Activated naive CD8-positive, alpha-beta T cell treated with anti-CD3 and anti-CD28 coated beads for 36 hours (primary cell): ENCODE measurements around the gene IQGAP2. TPM values are rescaled to one million over a fixed set of nuclear protein-coding genes. Genes with fewer than 3 reads are reported as not detected.

ENCODE experiments used
- DNase-seq: peaks from one replicate; pipeline ENCODE4 v3.0.0; 2021
- H3K27ac Mint-ChIP-seq: one replicate; pipeline ENCODE4 v1.8.0; 2022; ENCODE audit warnings: mild to moderate bottlenecking, moderate library complexity, mixed read lengths
- H3K27me3 Mint-ChIP-seq: one replicate; pipeline ENCODE4 v1.8.0; 2022; ENCODE audit warnings: mild to moderate bottlenecking, mixed read lengths
- H3K36me3 Mint-ChIP-seq: one replicate; pipeline ENCODE4 v1.8.0; 2021; ENCODE audit warnings: mild to moderate bottlenecking, mixed read lengths
- H3K4me1 Mint-ChIP-seq: one replicate; pipeline ENCODE4 v1.8.0; 2021; ENCODE audit warnings: mixed read lengths
- H3K4me3 Mint-ChIP-seq: one replicate; pipeline ENCODE4 v1.8.0; 2022; ENCODE audit warnings: mild to moderate bottlenecking, moderate library complexity, mixed read lengths
- H3K9me3 Mint-ChIP-seq: one replicate; pipeline ENCODE4 v1.8.0; 2022; ENCODE audit warnings: mixed read lengths
- total RNA-seq, 2 experiments: library from RNA; stranded (reverse); gene quantifications; one replicate each; pipeline ENCODE4 v1.2.3, GENCODE V29; 2021

The IQGAP2 gene
- total RNA-seq, 2 experiments from 2014 or later, result 30.3 to 30.6 TPM

GRCh38 chr5:76625087-76625815, 222.2 kb downstream of the IQGAP2 start:
- no peak for DNase-seq
- Mint-ChIP-seq H3K36me3 (peaks cover 15% of the 10 kb centered on the region), H3K4me3 (no peak overlapping the region), H3K27ac (no peak overlapping the region), H3K9me3 (no peaks in the 10 kb centered on the region), H3K4me1 (peaks cover 24% of the 10 kb centered on the region), H3K27me3 (no peaks in the 10 kb centered on the region)

GRCh38 chr5:76626738-76627137, 223.7 kb downstream of the IQGAP2 start:
- H3K27ac Mint-ChIP-seq, result no peak overlapping the region
- H3K9me3 Mint-ChIP-seq, result no peaks in the 10 kb centered on the region
- no peaks in the 10 kb centered on the region for H3K27me3 Mint-ChIP-seq
- no peak for DNase-seq
- no peak overlapping the region for H3K4me3 Mint-ChIP-seq
- peaks cover 18% of the 10 kb centered on the region for H3K36me3 Mint-ChIP-seq
- peaks cover 24% of the 10 kb centered on the region for H3K4me1 Mint-ChIP-seq

DNA sequence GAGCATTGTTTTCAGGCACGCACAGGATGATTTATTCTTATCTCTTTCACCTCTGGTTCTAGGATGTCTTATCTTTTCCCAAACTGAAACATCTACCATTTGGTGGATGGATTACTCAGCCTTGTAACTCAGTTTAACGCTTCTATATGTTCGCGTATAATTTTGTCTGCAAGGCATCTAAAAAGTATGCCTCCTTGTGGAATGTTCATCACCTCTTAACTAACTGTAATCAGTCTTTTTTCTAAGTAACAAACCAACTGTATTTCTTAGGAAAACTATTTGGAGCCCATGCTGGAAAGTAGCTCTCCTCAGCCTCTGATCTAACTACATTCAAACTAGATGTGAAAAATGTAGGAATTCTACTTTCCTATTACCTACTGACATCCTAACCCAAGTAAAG, 231.6 kb downstream of the IQGAP2 start:
- no peak overlapping the region for H3K27ac Mint-ChIP-seq
- peaks cover 14% of the 10 kb centered on the region for H3K36me3 Mint-ChIP-seq
- peaks cover 8% of the 10 kb centered on the region for H3K4me1 Mint-ChIP-seq

DNA sequence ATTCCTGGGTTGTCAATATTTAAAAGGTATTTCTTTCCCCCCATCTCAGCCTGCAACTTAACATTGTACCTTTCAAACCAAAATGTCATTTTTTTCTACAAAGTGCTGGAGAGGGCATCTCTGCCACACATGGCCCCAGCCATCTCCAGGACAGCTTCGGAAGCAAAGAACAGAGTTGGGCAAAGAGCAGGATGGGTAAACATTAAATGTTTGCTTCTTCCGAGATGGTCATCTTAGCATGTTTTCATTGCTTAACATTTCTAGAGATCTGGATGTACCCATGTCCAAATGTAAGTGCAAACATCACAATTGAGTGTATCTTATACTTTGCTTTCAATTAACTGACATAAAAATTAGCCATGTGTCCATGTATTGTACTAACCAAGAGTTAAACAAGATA, 234.4 kb downstream of the IQGAP2 start:
- peaks cover 8% of the 10 kb centered on the region for H3K4me1 Mint-ChIP-seq
- H3K27ac Mint-ChIP-seq, result no peak overlapping the region

More for the DNA sequence above, 231.6 kb downstream of the IQGAP2 start:
- Mint-ChIP-seq H3K4me3 (no peak overlapping the region), H3K27me3 (no peaks in the 10 kb centered on the region), H3K9me3 (no peaks in the 10 kb centered on the region)
- no peak for DNase-seq

DNA sequence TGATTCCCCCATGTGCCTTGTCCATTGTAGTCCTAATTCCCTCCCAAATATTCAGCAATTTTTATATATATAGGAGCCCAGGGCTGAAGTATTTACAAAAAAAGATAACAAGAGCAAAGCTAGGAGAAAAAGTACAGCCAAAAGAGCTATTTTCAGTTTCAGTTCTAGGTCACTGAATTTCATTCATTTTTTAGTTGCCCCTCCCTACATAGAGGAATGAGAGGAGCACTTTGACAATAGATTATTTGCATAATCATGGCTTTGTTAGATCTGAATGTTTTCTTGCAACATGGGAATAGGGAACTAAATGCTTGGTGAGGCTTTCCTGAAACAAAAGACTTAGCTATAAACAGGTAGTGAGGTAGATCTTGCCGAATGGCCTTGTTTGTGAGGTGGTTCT, 235.4 kb downstream of the IQGAP2 start:
- Mint-ChIP-seq H3K4me3 (no peak overlapping the region), H3K36me3 (peaks cover 10% of the 10 kb centered on the region), H3K4me1 (peaks cover 8% of the 10 kb centered on the region), H3K27ac (peak overlapping the region; percentile 50), H3K9me3 (no peaks in the 10 kb centered on the region), H3K27me3 (no peaks in the 10 kb centered on the region)
- no peak for DNase-seq

More for the DNA sequence above, 234.4 kb downstream of the IQGAP2 start:
- DNase-seq, result no peak
- Mint-ChIP-seq H3K36me3 (peaks cover 14% of the 10 kb centered on the region), H3K27me3 (no peaks in the 10 kb centered on the region), H3K4me3 (no peak overlapping the region), H3K9me3 (no peaks in the 10 kb centered on the region)

GRCh38 chr5:76641514-76642120, 238.5 kb downstream of the IQGAP2 start:
- peaks cover 8% of the 10 kb centered on the region for H3K4me1 Mint-ChIP-seq
- peak; percentile 45 for DNase-seq
- no peaks in the 10 kb centered on the region for H3K27me3 Mint-ChIP-seq
- H3K4me3 Mint-ChIP-seq, result no peak overlapping the region
- no peak overlapping the region for H3K27ac Mint-ChIP-seq
- peaks cover 2% of the 10 kb centered on the region for H3K9me3 Mint-ChIP-seq
- peaks cover 21% of the 10 kb centered on the region for H3K36me3 Mint-ChIP-seq

- Mint-ChIP-seq H3K27me3 (no peaks in the 10 kb centered on the region), H3K27ac (no peak overlapping the region), H3K9me3 (peaks cover 2% of the 10 kb centered on the region), H3K36me3 (peaks cover 23% of the 10 kb centered on the region), H3K4me1 (peaks cover 8% of the 10 kb centered on the region), H3K4me3 (no peak overlapping the region)
- no peak for DNase-seq
Measured at GRCh38 chr5:76642390-76643040, 239.4 kb downstream of the IQGAP2 start.

DNA sequence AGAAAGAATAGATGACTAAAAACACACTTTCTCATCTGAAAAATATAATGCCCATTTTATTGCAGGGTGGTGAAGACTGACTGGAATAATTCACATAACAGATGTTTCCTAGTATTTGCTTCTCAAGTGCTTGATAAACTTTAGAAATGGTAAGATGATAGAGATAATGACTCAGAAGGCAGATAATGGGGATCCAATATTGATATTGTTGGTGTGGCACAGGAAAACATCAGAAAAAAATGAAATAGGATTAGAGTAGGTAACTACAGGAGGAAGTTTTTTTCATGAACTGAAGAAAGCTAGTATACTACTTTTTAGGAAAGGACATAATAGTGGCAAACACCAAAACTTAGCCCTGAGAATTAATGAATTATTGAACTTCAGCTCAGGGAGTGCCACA, 240.3 kb downstream of the IQGAP2 start:
- no peak for DNase-seq
- Mint-ChIP-seq H3K9me3 (peaks cover 3% of the 10 kb centered on the region), H3K36me3 (peaks cover 32% of the 10 kb centered on the region), H3K4me1 (peaks cover 6% of the 10 kb centered on the region), H3K27me3 (no peaks in the 10 kb centered on the region), H3K4me3 (no peak overlapping the region), H3K27ac (no peak overlapping the region)

GRCh38 chr5:76649140-76649539, 246.1 kb downstream of the IQGAP2 start:
- Mint-ChIP-seq H3K27me3 (no peaks in the 10 kb centered on the region), H3K4me1 (peaks cover 6% of the 10 kb centered on the region), H3K36me3 (peaks cover 47% of the 10 kb centered on the region), H3K9me3 (peaks cover 12% of the 10 kb centered on the region), H3K4me3 (no peak overlapping the region), H3K27ac (no peak overlapping the region)
- no peak for DNase-seq

DNA sequence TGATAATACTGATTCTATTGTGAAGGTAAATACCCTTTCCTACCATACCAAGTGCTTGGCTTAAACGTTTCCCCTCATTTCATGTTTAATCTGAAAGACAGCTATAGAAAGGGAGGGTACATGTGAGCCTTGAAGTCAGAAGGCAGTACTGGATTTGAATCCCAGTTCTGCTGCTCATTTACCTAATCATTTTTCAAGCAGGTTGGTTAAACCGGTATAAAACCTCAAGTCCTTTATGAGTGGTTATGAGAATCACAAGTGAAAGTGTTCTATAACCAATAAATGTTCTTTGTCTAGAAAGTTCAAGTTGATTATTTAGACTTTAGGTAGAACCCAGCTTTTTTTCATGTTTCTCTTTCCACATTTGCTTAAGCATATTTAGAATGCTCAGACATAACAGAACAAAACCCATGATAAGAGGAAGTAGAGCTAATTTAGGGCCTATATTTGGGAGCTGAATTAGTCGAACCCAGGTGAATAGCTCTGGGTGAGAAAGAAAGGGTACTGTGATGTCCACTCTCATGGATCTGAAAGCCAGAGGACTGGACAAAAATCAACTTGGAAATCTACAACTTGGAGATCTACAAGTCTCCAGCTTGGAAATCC, 249.8 kb downstream of the IQGAP2 start:
- Mint-ChIP-seq H3K36me3 (peaks cover 25% of the 10 kb centered on the region), H3K4me1 (peaks cover 6% of the 10 kb centered on the region), H3K27ac (no peak overlapping the region), H3K9me3 (peaks cover 10% of the 10 kb centered on the region), H3K27me3 (no peaks in the 10 kb centered on the region), H3K4me3 (no peak overlapping the region)
- DNase-seq, result no peak

DNA sequence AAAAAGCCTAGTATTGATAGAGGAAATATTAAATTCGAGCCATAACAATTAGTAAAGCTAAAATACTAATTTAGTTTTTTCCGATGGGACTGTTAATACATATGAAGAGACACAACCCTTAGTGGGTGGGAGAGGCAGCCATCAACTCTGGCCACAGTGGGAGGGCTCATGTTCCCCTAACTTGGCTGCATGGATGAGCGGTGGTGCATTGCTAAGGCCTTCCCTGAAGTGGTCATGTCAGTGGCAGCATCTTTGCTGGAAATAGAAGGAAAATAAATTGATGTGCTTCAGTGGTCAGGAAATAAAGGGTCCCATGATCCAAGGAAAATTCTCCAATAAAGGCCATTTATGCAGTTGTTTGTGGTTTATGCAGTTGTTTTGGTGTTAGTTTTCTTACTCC, 254.0 kb downstream of the IQGAP2 start:
- Mint-ChIP-seq H3K4me1 (peaks cover 6% of the 10 kb centered on the region), H3K27ac (no peak overlapping the region), H3K27me3 (no peaks in the 10 kb centered on the region), H3K9me3 (no peaks in the 10 kb centered on the region), H3K4me3 (no peak overlapping the region), H3K36me3 (peaks cover 15% of the 10 kb centered on the region)
- DNase-seq, result no peak

DNA sequence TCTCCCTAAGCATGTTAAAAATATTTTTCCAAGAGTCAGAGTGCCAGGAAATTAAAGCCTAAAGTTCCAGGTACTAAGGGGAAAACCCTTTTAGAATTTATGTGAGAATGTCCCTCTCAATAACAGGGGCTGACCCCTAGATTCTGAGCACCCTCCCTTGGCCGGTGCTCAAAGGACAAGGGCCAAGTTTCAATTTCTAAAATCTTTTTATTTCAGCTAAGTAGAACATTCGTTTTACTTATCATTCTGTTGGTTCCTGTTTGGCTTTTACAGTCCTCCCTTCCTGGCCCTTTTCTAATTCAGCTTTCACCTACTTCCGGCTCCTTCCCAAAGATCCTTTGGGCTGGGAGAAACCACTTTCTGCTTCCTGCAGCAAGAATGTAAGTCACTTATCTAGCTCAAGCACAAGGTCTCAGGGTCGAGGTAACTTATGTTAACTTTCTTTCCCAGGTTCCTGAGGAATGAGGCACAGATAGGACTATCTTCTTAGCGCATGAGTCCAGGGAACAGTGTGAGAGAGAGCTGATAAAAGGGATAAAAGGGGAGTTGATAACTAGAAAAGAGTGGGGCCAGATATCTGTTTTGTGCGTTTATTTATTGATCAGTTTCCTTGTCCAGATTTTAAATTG, 254.7 kb downstream of the IQGAP2 start:
- H3K27ac Mint-ChIP-seq, result no peak overlapping the region
- H3K27me3 Mint-ChIP-seq, result no peaks in the 10 kb centered on the region
- H3K4me3 Mint-ChIP-seq, result no peak overlapping the region
- H3K9me3 Mint-ChIP-seq, result no peaks in the 10 kb centered on the region
- H3K36me3 Mint-ChIP-seq, result peaks cover 12% of the 10 kb centered on the region
- peaks cover 4% of the 10 kb centered on the region for H3K4me1 Mint-ChIP-seq
- DNase-seq, result no peak

DNA sequence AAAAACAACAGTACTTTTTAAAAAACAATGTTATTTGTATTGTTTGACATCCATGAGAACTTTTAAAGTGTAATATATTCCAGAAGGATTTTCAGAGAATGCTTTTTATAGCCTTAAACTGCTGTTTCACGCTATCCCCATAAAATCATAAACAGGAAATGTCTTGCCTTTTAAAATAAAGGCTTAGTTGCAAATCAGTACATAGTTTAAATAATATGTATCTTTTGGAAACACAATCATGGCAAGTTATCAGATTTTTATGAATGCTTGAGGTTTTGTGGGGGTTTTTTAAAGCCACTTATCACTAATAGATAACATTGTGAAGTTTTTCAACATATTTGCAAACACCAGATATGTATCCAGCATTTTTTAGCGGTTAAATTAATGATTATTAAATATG, 257.3 kb downstream of the IQGAP2 start:
- DNase-seq, result no peak

GRCh38 chr5:76662521-76662920, 259.4 kb downstream of the IQGAP2 start:
- no peaks in the 10 kb centered on the region for H3K4me1 Mint-ChIP-seq
- H3K9me3 Mint-ChIP-seq, result no peaks in the 10 kb centered on the region
- DNase-seq, result no peak
- peaks cover 9% of the 10 kb centered on the region for H3K36me3 Mint-ChIP-seq
- no peaks in the 10 kb centered on the region for H3K27me3 Mint-ChIP-seq
- no peak overlapping the region for H3K4me3 Mint-ChIP-seq
- H3K27ac Mint-ChIP-seq, result no peak overlapping the region

More for the DNA sequence above, 257.3 kb downstream of the IQGAP2 start:
- Mint-ChIP-seq H3K4me1 (no peaks in the 10 kb centered on the region), H3K27me3 (no peaks in the 10 kb centered on the region), H3K27ac (no peak overlapping the region), H3K4me3 (no peak overlapping the region), H3K36me3 (peaks cover 9% of the 10 kb centered on the region), H3K9me3 (no peaks in the 10 kb centered on the region)

DNA sequence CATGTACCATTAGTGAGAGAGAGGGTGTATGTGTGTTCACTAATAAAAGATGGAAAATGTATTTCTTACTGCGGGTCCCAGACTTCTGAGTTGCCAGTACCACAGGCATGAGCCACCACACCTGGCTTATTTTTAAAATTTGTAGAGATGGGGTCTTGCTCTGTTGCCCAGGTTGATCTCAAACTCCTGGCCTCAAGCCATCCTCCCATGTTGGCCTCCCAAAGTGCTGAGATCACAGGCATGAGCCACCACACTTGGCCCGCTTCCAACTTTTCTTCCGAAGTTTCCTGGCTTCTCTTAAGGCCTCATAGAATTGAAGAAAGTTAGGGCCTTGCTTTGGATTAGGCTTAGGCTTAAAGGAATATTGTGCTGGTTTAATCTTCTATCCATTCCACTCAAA, 260.5 kb downstream of the IQGAP2 start:
- Mint-ChIP-seq H3K27me3 (no peaks in the 10 kb centered on the region), H3K9me3 (no peaks in the 10 kb centered on the region), H3K36me3 (peaks cover 6% of the 10 kb centered on the region), H3K4me1 (no peaks in the 10 kb centered on the region), H3K4me3 (no peak overlapping the region), H3K27ac (no peak overlapping the region)
- DNase-seq, result no peak
